Keratinocyte (primary cell): Measurements from ENCODE around the gene TNFRSF6B. TPM values are rescaled to one million over a fixed set of nuclear protein-coding genes. Genes with fewer than 3 reads are reported as not detected.
A peak's percentile ranks its signal among the peaks of the same experiment; 100 is the strongest.

Experiments
- DNase-seq: peaks from one replicate; pipeline ENCODE4 v3.0.0-alpha.2; 2011; ENCODE audit warnings: low read depth, missing footprints, low spot score
- FAIRE-seq: peaks from 2 replicates; lab custom pipeline; 2011; peaks lifted over from hg19 to GRCh38; lab: Jason Lieb, UNC
- H2AFZ ChIP-seq: 2 replicates; pipeline ENCODE4 v1.6.0; 2012; ENCODE audit warnings: low read length, control low read depth, inconsistent platforms; ENCODE audit not compliant: control insufficient read depth
- H3K27ac ChIP-seq: 2 replicates; pipeline ENCODE4 v1.5.1; 2011; ENCODE audit warnings: low read length; ENCODE audit not compliant: control insufficient read depth, insufficient read depth
- H3K27me3 ChIP-seq: 3 replicates; pipeline ENCODE4 v1.6.0; 2011; ENCODE audit warnings: low read length; ENCODE audit not compliant: control insufficient read depth, insufficient read depth; ENCODE audit errors: extremely low read depth
- H3K36me3 ChIP-seq, 2 experiments: 2 replicates in 1 of 2; 3 replicates in 1 of 2; pipeline ENCODE4 v1.5.1; 2011; ENCODE audit warnings: low read length in 2 of 2, mild to moderate bottlenecking in 1 of 2; ENCODE audit not compliant: control insufficient read depth in 2 of 2, insufficient read depth in 2 of 2; ENCODE audit errors: extremely low read depth in 1 of 2
- H3K4me1 ChIP-seq: 3 replicates; pipeline ENCODE4 v1.5.1; 2011; ENCODE audit warnings: low read length; ENCODE audit not compliant: control insufficient read depth, insufficient read depth; ENCODE audit errors: extremely low read depth
- H3K4me2 ChIP-seq: 3 replicates; pipeline ENCODE4 v1.6.0; 2011; ENCODE audit warnings: low read depth, low read length; ENCODE audit not compliant: control insufficient read depth, insufficient read depth; ENCODE audit errors: extremely low read depth
- H3K4me3 ChIP-seq, 3 experiments: fragments of 200-600 bp in 1 of 3; sonication (generic) in 1 of 3; 2 replicates in 2 of 3; 3 replicates in 1 of 3; pipeline ENCODE4 v1.5.1; 2011 to 2016; ENCODE audit warnings: low read length in 3 of 3, mild to moderate bottlenecking in 3 of 3, control low read depth in 2 of 3, inconsistent platforms in 1 of 3, low read depth in 1 of 3, mixed read lengths in 1 of 3, mixed run types in 1 of 3, moderate library complexity in 1 of 3; ENCODE audit not compliant: control insufficient read depth in 2 of 3, insufficient read depth in 2 of 3; ENCODE audit errors: extremely low read depth in 1 of 3
- H3K79me2 ChIP-seq: 2 replicates; pipeline ENCODE4 v1.6.0; 2012; ENCODE audit warnings: low read length; ENCODE audit not compliant: control insufficient read depth, insufficient read depth
- H3K9ac ChIP-seq: 3 replicates; pipeline ENCODE4 v1.6.0; 2011; ENCODE audit warnings: low read length; ENCODE audit not compliant: control insufficient read depth, insufficient read depth; ENCODE audit errors: extremely low read depth
- H3K9me1 ChIP-seq: 3 replicates; pipeline ENCODE4 v1.6.0; 2011; ENCODE audit warnings: low read length; ENCODE audit not compliant: control insufficient read depth, insufficient read depth; ENCODE audit errors: extremely low read depth
- H3K9me3 ChIP-seq: 2 replicates; pipeline ENCODE4 v1.5.1; 2012; ENCODE audit warnings: low read depth, low read length; ENCODE audit not compliant: control insufficient read depth
- H4K20me1 ChIP-seq: 3 replicates; pipeline ENCODE4 v1.6.0; 2011; ENCODE audit warnings: low read length; ENCODE audit not compliant: control insufficient read depth, insufficient read depth; ENCODE audit errors: extremely low read depth
- EZH2 ChIP-seq: IDR thresholded peaks from one replicate; pipeline ENCODE4 v1.6.1; 2012; ENCODE audit warnings: inconsistent platforms, mild to moderate bottlenecking, low read length, moderate library complexity
- dilution Hi-C: fragments of 300-500 bp; cut with MboI; formaldehyde crosslinking; loops from one replicate; pipeline ENCODE4 v1.7.0; 2020; ENCODE audit warnings: low sequenced_read_pairs; ENCODE audit not compliant: extremely low pct_ligation_motif_present
- polyA plus RNA-seq, 5 experiments: library from polyadenylated mRNA; depleted of rRNA in 3 of 5; stranded (reverse) in 3 of 5; stranded (forward) in 1 of 5; unstranded in 1 of 5; fragments of >200 nt; gene quantifications; 1 replicate in 1 of 5; 2 replicates in 3 of 5; 3 replicates in 1 of 5; pipeline versions ENCODE4 v1.2.1 to v1.2.3, GENCODE V29; 2011 to 2012; ENCODE audit warnings: missing spikeins in 2 of 5, low read depth in 1 of 5, low replicate concordance in 1 of 5
- TF ChIP-seq, protein P1 (sequence below), 3 experiments: IDR thresholded peaks in 1 of 3; conservative IDR thresholded peaks in 1 of 3; optimal IDR thresholded peaks in 1 of 3; 2 replicates in 2 of 3; 3 replicates in 1 of 3; pipeline versions ENCODE3 to v1.5.1; 2011; ENCODE audit warnings: low read length in 3 of 3, mild to moderate bottlenecking in 3 of 3, moderate library complexity in 2 of 3, control low read depth in 1 of 3, inconsistent platforms in 1 of 3; ENCODE audit not compliant: insufficient read depth in 2 of 3; ENCODE audit errors: extremely low read depth in 1 of 3

Gene TNFRSF6B
- polyA plus RNA-seq, 1 donor (not counting 4 experiments of a cell fraction or from before 2014, with no cell fraction given): 51.9 TPM

DNA sequence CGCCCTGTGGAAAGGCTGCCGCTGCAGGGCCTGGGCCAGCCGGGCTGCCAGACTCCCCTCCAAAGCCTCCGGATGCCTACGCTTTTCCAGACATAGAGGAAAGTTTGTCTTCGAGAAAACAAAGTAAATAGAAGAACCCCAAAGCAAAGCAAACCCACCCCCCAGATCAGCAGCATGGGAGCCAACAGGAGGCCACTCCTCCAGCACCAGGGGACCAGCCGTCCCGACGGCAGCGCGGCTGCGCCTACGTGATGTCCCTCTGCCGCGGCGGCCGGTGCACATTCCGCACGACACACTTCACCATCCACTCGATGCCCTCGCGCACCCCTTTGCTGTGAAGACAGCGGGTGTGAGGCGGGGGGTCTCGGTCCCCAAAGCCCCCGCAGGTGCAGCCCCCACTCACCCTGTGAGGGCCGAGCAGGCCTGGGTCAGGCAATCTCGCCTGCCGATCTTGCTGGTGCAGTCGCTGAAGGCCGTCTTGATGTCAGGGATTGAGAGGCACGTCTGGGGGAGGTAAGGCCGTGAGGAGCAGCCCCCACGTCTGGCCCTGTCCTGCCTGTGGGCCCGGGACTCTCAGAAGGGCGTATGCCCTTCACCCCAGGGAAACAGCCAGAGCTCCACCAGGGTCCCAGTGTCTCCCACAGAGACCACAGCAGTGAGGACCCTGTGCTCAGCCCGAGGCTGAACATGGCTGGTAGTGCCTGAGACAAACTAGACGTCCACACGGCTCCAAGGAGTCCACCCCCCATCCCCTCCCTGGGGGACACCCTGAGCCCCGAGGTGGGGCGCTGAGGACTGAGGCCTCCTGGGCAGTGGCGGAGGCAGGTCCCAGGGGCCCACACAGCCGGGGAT lies 4.0 kb downstream of the TNFRSF6B start:
- H3K4me3 ChIP-seq: no peak overlapping the region

GRCh38 chr20:63701051-63701328 lies 4.5 kb downstream of the TNFRSF6B start:
- H3K79me2 ChIP-seq: peaks cover 29% of the 10 kb centered on the region
- dilution Hi-C loops: no loop called here
- no peak overlapping the region for H2AFZ ChIP-seq
- peaks cover 4% of the 10 kb centered on the region for H4K20me1 ChIP-seq
- peaks cover 15 to 28% of the 10 kb centered on the region in 2 experiments for H3K36me3 ChIP-seq
- no peaks in the 10 kb centered on the region for H3K9me3 ChIP-seq
- no peaks in the 10 kb centered on the region for H3K9me1 ChIP-seq
- DNase-seq (no peak), FAIRE-seq (no peak)
- no peak overlapping the region for H3K4me2 ChIP-seq
- H3K9ac ChIP-seq: no peak overlapping the region
- no peak for TF ChIP-seq EZH2
- no peak overlapping the region for H3K4me3 ChIP-seq
- no peaks in the 10 kb centered on the region for H3K27me3 ChIP-seq
- H3K4me1 ChIP-seq: peaks cover 32% of the 10 kb centered on the region
- no peak overlapping the region for H3K27ac ChIP-seq

More for the DNA sequence above, 4.0 kb downstream of the TNFRSF6B start:
- no peaks in the 10 kb centered on the region for H3K27me3 ChIP-seq
- H4K20me1 ChIP-seq: peaks cover under 1% of the 10 kb centered on the region
- H3K9me3 ChIP-seq: no peaks in the 10 kb centered on the region
- peaks cover 15 to 22% of the 10 kb centered on the region in 2 experiments for H3K36me3 ChIP-seq
- peaks cover 35% of the 10 kb centered on the region for H3K4me1 ChIP-seq
- DNase-seq (no peak), FAIRE-seq (no peak)
- TF ChIP-seq EZH2: no peak
- TF ChIP-seq, protein P1, sequence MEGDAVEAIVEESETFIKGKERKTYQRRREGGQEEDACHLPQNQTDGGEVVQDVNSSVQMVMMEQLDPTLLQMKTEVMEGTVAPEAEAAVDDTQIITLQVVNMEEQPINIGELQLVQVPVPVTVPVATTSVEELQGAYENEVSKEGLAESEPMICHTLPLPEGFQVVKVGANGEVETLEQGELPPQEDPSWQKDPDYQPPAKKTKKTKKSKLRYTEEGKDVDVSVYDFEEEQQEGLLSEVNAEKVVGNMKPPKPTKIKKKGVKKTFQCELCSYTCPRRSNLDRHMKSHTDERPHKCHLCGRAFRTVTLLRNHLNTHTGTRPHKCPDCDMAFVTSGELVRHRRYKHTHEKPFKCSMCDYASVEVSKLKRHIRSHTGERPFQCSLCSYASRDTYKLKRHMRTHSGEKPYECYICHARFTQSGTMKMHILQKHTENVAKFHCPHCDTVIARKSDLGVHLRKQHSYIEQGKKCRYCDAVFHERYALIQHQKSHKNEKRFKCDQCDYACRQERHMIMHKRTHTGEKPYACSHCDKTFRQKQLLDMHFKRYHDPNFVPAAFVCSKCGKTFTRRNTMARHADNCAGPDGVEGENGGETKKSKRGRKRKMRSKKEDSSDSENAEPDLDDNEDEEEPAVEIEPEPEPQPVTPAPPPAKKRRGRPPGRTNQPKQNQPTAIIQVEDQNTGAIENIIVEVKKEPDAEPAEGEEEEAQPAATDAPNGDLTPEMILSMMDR (optimal IDR thresholded peaks at IDR 0.05 in 1 of 3, IDR thresholded peaks at IDR 0.05 in 1 of 3, conservative IDR thresholded peaks at IDR 0.05 in 1 of 3; ENCODE audit: extremely low read depth in 1 of 3, insufficient read depth in 2 of 3, low read length in 3 of 3): no peak
- no peak overlapping the region for H2AFZ ChIP-seq
- H3K27ac ChIP-seq: peak overlapping the region; percentile 84
- dilution Hi-C loops: no loop called here
- H3K9me1 ChIP-seq: no peaks in the 10 kb centered on the region
- no peak overlapping the region for H3K4me2 ChIP-seq
- no peak overlapping the region for H3K9ac ChIP-seq
- H3K79me2 ChIP-seq: peaks cover 24% of the 10 kb centered on the region
